Panc1 (cell line): ENCODE results near the gene GABRD. TPM values are rescaled to one million over a fixed set of nuclear protein-coding genes. Genes with fewer than 3 reads are reported as not detected.

Experiments used
- ATAC-seq: fragments of 200-7000 bp; cut with Tn5 transposase; 2 replicates; pipeline ENCODE4 v1.9.1; 2020; ENCODE audit warnings: mild to moderate bottlenecking, moderate library complexity
- BruUV-seq: library from RNA; stranded (reverse); fragments of 400-500 nt; replicated peaks from 2 replicates; lab custom pipeline; 2021; lab: Mats Ljungman, UMichigan
- CTCF ChIA-PET: fragments of 300-600 bp; sonication (Branson Sonifier 250); formaldehyde crosslinking; loops from one replicate; lab custom pipeline; 2022; ENCODE audit warnings: antibody characterized with exemption; lab: Charles Lee
- POLR2A ChIA-PET: fragments of 300-600 bp; sonication (Branson Sonifier 250); formaldehyde crosslinking; loops from one replicate; lab custom pipeline; 2022; ENCODE audit warnings: antibody characterized with exemption; lab: Charles Lee
- DNase-seq: peaks from one replicate; pipeline ENCODE4 v3.0.0-alpha.2; 2010; ENCODE audit warnings: low read depth, low spot score
- H3K27ac ChIP-seq: 2 replicates; pipeline ENCODE4 v1.5.1; 2011; ENCODE audit warnings: mild to moderate bottlenecking, low read length, inconsistent platforms
- H3K27me3 ChIP-seq: fragments of 200-500 bp; sonication (Bioruptor generic); 2 replicates; pipeline ENCODE4 v1.6.0; 2014; ENCODE audit warnings: low read length, inconsistent platforms; ENCODE audit not compliant: control insufficient read depth, insufficient read depth
- H3K36me3 ChIP-seq: fragments of 200-500 bp; sonication (Bioruptor generic); 2 replicates; pipeline ENCODE4 v1.5.1; 2014; ENCODE audit warnings: inconsistent platforms, mild to moderate bottlenecking, low read length, moderate library complexity; ENCODE audit not compliant: control insufficient read depth, insufficient read depth
- H3K4me1 ChIP-seq: 2 replicates; pipeline ENCODE4 v1.5.1; 2011; ENCODE audit warnings: inconsistent platforms, mild to moderate bottlenecking, low read length, moderate library complexity; ENCODE audit not compliant: control insufficient read depth, insufficient read depth
- H3K4me3 ChIP-seq, 2 experiments: 2 replicates each; pipeline ENCODE4 v1.5.1; 2011 to 2012; ENCODE audit warnings: low read depth in 2 of 2, low read length in 2 of 2, mild to moderate bottlenecking in 2 of 2, inconsistent platforms in 1 of 2, moderate library complexity in 1 of 2
- H3K9me3 ChIP-seq: fragments of 200-500 bp; sonication (Bioruptor generic); 2 replicates; pipeline ENCODE4 v1.5.1; 2014; ENCODE audit warnings: low read depth, mild to moderate bottlenecking, inconsistent platforms, low read length, moderate library complexity; ENCODE audit not compliant: control insufficient read depth, insufficient read depth
- POLR2AphosphoS5 ChIP-seq: IDR thresholded peaks from 2 replicates; pipeline ENCODE4 v1.6.1; 2012; ENCODE audit warnings: mild to moderate bottlenecking, low read depth, low read length, moderate library complexity
- SIN3A ChIP-seq: IDR thresholded peaks from 2 replicates; pipeline ENCODE4 v1.6.1; 2012; ENCODE audit warnings: low read depth, mild to moderate bottlenecking, low read length, moderate library complexity, borderline replicate concordance; ENCODE audit not compliant: insufficient read depth
- TCF7L2 ChIP-seq: IDR thresholded peaks from 2 replicates; pipeline ENCODE4 v1.6.1; 2011; ENCODE audit warnings: mild to moderate bottlenecking, low read depth, low read length, inconsistent platforms
- in situ Hi-C: cut with HindIII; loops from 2 replicates; pipeline ENCODE4 v1.10.0; 2016; ENCODE audit warnings: low sequenced_read_pairs, low pct_unique_long_range_greater_than_20kb
- intact Hi-C: fragments of 100-400 bp; cut with micrococcal nuclease; formaldehyde crosslinking; loops from one replicate; pipeline ENCODE4 v1.10.0; 2022; ENCODE audit not compliant: unreplicated experiment
- total RNA-seq: library from RNA; stranded (reverse); gene quantifications from one replicate; pipeline ENCODE4 v1.2.1, GENCODE V29; 2021; ENCODE audit not compliant: unreplicated experiment
- TF ChIP-seq, protein P1 (sequence below): fragments of 450-650 bp; IDR thresholded peaks from 2 replicates; pipeline ENCODE4 v1.5.1; 2017; ENCODE audit warnings: mild to moderate bottlenecking
- TF ChIP-seq, protein P2 (sequence below), 2 experiments: IDR thresholded peaks; 2 replicates each; pipeline ENCODE4 v1.6.1; 2011 to 2012; ENCODE audit warnings: low read depth in 2 of 2, control low read depth in 1 of 2, low read length in 1 of 2, mild to moderate bottlenecking in 1 of 2, moderate library complexity in 1 of 2; ENCODE audit not compliant: insufficient read depth in 1 of 2

The GABRD gene
- total RNA-seq, 1 experiment from 2014 or later, result 3.0 TPM

DNA sequence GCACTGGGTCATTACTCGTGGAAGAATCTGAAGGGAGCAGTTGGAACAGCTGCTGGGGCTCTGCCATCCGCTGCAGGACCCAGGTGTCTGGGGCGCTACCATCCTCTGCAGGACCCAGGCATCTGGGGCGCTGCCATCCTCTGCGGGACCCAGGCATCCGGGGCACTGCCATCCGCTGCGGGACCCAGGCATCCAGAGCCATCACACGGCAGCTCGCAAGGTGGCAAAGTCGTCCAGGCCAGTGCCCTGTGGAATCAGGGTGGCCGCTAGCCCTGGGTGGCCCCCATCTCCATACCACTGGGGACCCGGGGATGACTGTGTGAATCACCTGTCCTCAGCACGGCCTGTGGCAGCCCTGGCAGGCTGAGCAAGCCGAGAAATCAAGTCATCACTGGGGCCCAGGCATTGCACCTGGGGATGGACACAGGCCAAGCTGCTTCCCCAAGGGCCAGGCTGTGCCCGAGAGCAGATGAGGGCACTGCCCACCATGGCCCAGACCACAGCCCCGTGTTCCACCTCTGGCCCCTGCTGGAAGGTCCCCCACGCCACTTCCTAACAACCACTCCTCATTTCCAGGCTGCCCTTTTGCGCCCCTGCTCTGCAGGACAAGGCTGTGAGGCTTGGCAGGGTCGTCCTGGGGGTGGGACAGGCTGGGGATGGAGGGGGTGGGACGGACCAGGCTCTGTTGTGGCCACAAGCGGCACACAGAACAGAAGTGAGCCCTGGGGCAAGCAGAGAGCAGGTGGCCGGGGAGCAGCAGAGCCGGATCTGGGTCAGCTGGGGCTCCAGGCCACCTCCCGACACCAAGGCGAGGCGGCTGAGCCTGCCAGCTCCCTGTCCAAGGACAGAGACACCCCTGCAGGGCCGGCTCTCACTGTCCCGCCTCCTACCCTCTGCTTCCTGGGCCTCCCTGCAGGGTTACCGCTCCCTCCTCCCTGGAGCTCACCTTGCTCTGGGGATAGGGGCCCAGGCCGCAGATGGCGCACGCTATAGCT is 12.7 kb downstream of the GABRD start:
- no peak for ATAC-seq
- TF ChIP-seq SIN3A (no peak), TCF7L2 (no peak), POLR2AphosphoS5 (no peak)
- TF ChIP-seq, protein P1, sequence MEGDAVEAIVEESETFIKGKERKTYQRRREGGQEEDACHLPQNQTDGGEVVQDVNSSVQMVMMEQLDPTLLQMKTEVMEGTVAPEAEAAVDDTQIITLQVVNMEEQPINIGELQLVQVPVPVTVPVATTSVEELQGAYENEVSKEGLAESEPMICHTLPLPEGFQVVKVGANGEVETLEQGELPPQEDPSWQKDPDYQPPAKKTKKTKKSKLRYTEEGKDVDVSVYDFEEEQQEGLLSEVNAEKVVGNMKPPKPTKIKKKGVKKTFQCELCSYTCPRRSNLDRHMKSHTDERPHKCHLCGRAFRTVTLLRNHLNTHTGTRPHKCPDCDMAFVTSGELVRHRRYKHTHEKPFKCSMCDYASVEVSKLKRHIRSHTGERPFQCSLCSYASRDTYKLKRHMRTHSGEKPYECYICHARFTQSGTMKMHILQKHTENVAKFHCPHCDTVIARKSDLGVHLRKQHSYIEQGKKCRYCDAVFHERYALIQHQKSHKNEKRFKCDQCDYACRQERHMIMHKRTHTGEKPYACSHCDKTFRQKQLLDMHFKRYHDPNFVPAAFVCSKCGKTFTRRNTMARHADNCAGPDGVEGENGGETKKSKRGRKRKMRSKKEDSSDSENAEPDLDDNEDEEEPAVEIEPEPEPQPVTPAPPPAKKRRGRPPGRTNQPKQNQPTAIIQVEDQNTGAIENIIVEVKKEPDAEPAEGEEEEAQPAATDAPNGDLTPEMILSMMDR, result no peak
- TF ChIP-seq, protein P2, sequence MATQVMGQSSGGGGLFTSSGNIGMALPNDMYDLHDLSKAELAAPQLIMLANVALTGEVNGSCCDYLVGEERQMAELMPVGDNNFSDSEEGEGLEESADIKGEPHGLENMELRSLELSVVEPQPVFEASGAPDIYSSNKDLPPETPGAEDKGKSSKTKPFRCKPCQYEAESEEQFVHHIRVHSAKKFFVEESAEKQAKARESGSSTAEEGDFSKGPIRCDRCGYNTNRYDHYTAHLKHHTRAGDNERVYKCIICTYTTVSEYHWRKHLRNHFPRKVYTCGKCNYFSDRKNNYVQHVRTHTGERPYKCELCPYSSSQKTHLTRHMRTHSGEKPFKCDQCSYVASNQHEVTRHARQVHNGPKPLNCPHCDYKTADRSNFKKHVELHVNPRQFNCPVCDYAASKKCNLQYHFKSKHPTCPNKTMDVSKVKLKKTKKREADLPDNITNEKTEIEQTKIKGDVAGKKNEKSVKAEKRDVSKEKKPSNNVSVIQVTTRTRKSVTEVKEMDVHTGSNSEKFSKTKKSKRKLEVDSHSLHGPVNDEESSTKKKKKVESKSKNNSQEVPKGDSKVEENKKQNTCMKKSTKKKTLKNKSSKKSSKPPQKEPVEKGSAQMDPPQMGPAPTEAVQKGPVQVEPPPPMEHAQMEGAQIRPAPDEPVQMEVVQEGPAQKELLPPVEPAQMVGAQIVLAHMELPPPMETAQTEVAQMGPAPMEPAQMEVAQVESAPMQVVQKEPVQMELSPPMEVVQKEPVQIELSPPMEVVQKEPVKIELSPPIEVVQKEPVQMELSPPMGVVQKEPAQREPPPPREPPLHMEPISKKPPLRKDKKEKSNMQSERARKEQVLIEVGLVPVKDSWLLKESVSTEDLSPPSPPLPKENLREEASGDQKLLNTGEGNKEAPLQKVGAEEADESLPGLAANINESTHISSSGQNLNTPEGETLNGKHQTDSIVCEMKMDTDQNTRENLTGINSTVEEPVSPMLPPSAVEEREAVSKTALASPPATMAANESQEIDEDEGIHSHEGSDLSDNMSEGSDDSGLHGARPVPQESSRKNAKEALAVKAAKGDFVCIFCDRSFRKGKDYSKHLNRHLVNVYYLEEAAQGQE (IDR thresholded peaks at IDR 0.05; ENCODE audit: insufficient read depth in 1 of 2, low read depth in 2 of 2, low read length in 1 of 2), result no peak
- DNase-seq, result no peak
- no peaks in the 10 kb centered on the region for H3K36me3 ChIP-seq
- H3K27ac ChIP-seq, result no peak overlapping the region
- H3K27me3 ChIP-seq, result no peaks in the 10 kb centered on the region
- POLR2A ChIA-PET, result no interaction called here
- CTCF ChIA-PET, result interaction anchor here (0.7 to 1.4 kb wide), 2 partner anchors 13 to 15 kb away, joined by 3 read pairs; no protein-coding TSS in a partner anchor
- H3K9me3 ChIP-seq, result no peaks in the 10 kb centered on the region
- intact Hi-C loops, result no loop called here
- no peak overlapping the region for H3K4me3 ChIP-seq
- BruUV-seq, result no TSS peak
- H3K4me1 ChIP-seq, result no peaks in the 10 kb centered on the region
- in situ Hi-C loops, result no loop called here

DNA sequence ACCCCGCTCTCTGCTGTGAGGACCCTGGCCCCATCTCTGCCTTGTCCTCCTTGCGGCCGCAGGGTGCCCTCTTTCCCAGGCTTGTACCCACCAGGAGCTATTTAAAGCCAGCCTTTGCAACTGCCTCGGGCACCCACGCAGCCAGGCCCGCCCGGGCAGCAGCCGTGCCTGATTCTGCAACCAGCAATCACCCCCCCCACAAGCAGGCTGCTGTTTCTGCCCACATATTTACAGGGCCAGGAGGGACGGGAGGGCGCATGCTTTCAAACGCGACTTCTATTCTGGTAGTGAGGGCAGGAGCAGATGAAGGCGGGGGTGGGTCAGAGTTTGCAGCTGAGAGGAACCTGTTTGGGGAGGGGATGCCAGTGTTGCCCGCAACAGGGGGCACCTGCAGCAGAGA is 13.6 kb downstream of the GABRD start:
- Histone ChIP-seq H3K4me3 (no peak overlapping the region), H3K27ac (no peak overlapping the region), H3K4me1 (no peaks in the 10 kb centered on the region), H3K9me3 (no peaks in the 10 kb centered on the region), H3K36me3 (no peaks in the 10 kb centered on the region), H3K27me3 (no peaks in the 10 kb centered on the region)
- no peak for TF ChIP-seq POLR2AphosphoS5
- intact Hi-C loops, result no loop called here
- ATAC-seq (no peak), DNase-seq (no peak)
- in situ Hi-C loops, result no loop called here
- BruUV-seq, result no TSS peak
- POLR2A ChIA-PET, result no interaction called here
- CTCF ChIA-PET, result interaction anchor here (0.7 to 1.4 kb wide), 2 partner anchors 12 to 14 kb away, joined by 3 read pairs; no protein-coding TSS in a partner anchor

DNA sequence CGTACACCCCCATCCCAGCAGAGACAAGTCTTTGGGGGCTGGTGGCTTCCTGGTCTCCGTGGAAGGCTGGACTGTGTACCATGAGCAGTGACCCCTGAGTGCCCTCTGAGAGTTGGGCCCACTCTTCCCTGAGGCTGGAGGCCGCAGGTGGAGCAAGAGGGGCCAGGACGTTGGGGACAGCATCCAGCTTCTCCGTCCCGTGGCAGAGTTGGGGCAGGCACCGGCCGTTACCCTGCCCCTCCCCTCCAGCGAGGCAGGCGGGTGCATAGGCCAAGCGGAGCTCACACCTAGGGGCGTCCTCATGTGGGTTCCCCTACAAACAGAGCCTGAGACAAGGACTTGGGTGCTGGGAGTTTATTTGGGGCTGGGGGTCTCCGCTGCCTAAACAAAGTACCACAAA is 14.0 kb downstream of the GABRD start:
- ChIA-PET POLR2A (no interaction called here), CTCF (no interaction called here)
- H3K9me3 ChIP-seq, result no peaks in the 10 kb centered on the region
- TF ChIP-seq SIN3A (no peak), POLR2AphosphoS5 (no peak), TCF7L2 (no peak)
- TF ChIP-seq, protein P1, result no peak
- TF ChIP-seq, protein P2 (IDR thresholded peaks at IDR 0.05; ENCODE audit: insufficient read depth in 1 of 2, low read depth in 2 of 2, low read length in 1 of 2), result no peak
- intact Hi-C loops, result no loop called here
- H3K27me3 ChIP-seq, result no peaks in the 10 kb centered on the region
- no peak overlapping the region for H3K4me3 ChIP-seq
- H3K36me3 ChIP-seq, result no peaks in the 10 kb centered on the region
- in situ Hi-C loops, result no loop called here
- no TSS peak for BruUV-seq
- DNase-seq (no peak), ATAC-seq (no peak)
- H3K4me1 ChIP-seq, result no peaks in the 10 kb centered on the region
- no peak overlapping the region for H3K27ac ChIP-seq
